Esophagus squamous epithelium (tissue), 5 donors: ENCODE results near the gene TUBA3C. TPM values are rescaled to one million over a fixed set of nuclear protein-coding genes. Genes with fewer than 3 reads are reported as not detected.
"Not testable (repeated sequence)": the region's sequence is repeated elsewhere in the genome, so short reads cannot be mapped to it uniquely, and the experiment has no call there.

Source experiments
- DNase-seq: peaks from one replicate; lab custom pipeline; 2025; lab: John Stamatoyannopoulos, UW
- H3K27ac ChIP-seq, 4 donors: fragments of 200-600 bp; sonication (generic); one replicate each; pipeline ENCODE4 v1.5.1; 2016 to 2019; ENCODE audit warnings: mild to moderate bottlenecking in 1 of 4
- H3K27me3 ChIP-seq, 4 donors: fragments of 200-600 bp; sonication (generic); 1 replicate in 3 of 4; 2 replicates in 1 of 4; pipeline versions ENCODE4 v1.5.1 to v1.6.0; 2017 to 2021; ENCODE audit warnings: antibody characterized with exemption in 1 of 4
- H3K36me3 ChIP-seq, 3 donors: fragments of 200-600 bp; sonication (generic); one replicate each; pipeline ENCODE4 v1.5.1; 2016 to 2019
- H3K4me1 ChIP-seq, 3 donors: fragments of 200-600 bp; sonication (generic); one replicate each; pipeline ENCODE4 v1.5.1; 2017 to 2019
- H3K4me3 ChIP-seq, 4 donors: fragments of 200-600 bp; sonication (generic); 1 replicate in 3 of 4; 2 replicates in 1 of 4; pipeline ENCODE4 v1.5.1; 2016 to 2019; ENCODE audit warnings: mild to moderate bottlenecking in 2 of 4, moderate library complexity in 1 of 4
- H3K9me3 ChIP-seq, 3 donors: fragments of 200-600 bp; sonication (generic); one replicate each; pipeline ENCODE4 v1.5.1; 2016 to 2019
- CTCF ChIP-seq, 6 experiments: fragments of 450-650 bp in 4 of 6; fragments of 200-600 bp in 2 of 6; sonication (generic) in 2 of 6; IDR thresholded peaks; one replicate each; pipeline ENCODE4 v1.5.1; 2016 to 2019; ENCODE audit warnings: antibody characterized with exemption in 6 of 6, mild to moderate bottlenecking in 4 of 6, moderate library complexity in 4 of 6
- POLR2A ChIP-seq, 4 donors: fragments of 450-650 bp; IDR thresholded peaks; one replicate each; pipeline ENCODE4 v1.6.1; 2017; ENCODE audit warnings: antibody characterized with exemption in 4 of 4, mild to moderate bottlenecking in 4 of 4, moderate library complexity in 3 of 4
- WGBS, 2 donors: methylation state at CpG; one replicate each; pipeline ENCODE4 v1.1.5; 2018; 5-methylcytosine and 5-hydroxymethylcytosine counted together
- intact Hi-C: fragments of 100-400 bp; cut with DNase I; formaldehyde crosslinking; loops from one replicate; pipeline ENCODE4 v1.15.0; 2022
- total RNA-seq, 4 donors: library from RNA; depleted of rRNA; stranded (reverse); fragments of >200 nt; gene quantifications; one replicate each; pipeline ENCODE4 v1.1.0, GENCODE V29; 2016
- donor health status: DM: yes; HTN: yes; CAD: no.

The TUBA3C gene
- total RNA-seq: not detected

- no peak for DNase-seq
- intact Hi-C loops: no loop called here
- TF ChIP-seq CTCF (IDR thresholded peaks at IDR 0.05) (no peak), POLR2A (IDR thresholded peaks at IDR 0.05) (no peak)
- WGBS, 2 donors: 82 to 90% methylated on average over 7 to 13 of the region's 40 CpGs
- Histone ChIP-seq H3K36me3 (no peaks in the 10 kb centered on the region), H3K27ac (no peak within 1 kb of the TSS), H3K4me1 (no peaks in the 10 kb centered on the region), H3K4me3 (no peak within 1 kb of the TSS), H3K27me3 (no peaks in the 10 kb centered on the region), H3K9me3 (peaks cover 0 to 30% (median 10%) of the 10 kb centered on the region in 3 donors)
Measured at GRCh38 chr13:19181621-19182485, at the start of gene TUBA3C. TUBA3C (minus strand) TSS chr13:19181824; CDS start chr13:19181747, 77 bp downstream.

GRCh38 chr13:19207413-19207812 lies 25.8 kb upstream of the TUBA3C start:
- intact Hi-C loops, H3K4me3 ChIP-seq, DNase-seq, H3K27me3 ChIP-seq, H3K4me1 ChIP-seq, H3K36me3 ChIP-seq, H3K9me3 ChIP-seq, H3K27ac ChIP-seq: not testable (repeated sequence)
- WGBS, 2 donors: 39 to 58% methylated on average over 3 of the region's 3 CpGs

- 75 to 81% methylated on average over 2 to 3 of the region's 3 CpGs for WGBS, 2 donors
Measured at GRCh38 chr13:19192622-19193021, 11.0 kb upstream of the TUBA3C start.

GRCh38 chr13:19189911-19190310 lies 8.3 kb upstream of the TUBA3C start:
- not testable (repeated sequence) for DNase-seq

More at GRCh38 chr13:19192622-19193021, 11.0 kb upstream of the TUBA3C start:
- DNase-seq, H3K4me1 ChIP-seq, intact Hi-C loops, H3K27ac ChIP-seq, H3K9me3 ChIP-seq, H3K4me3 ChIP-seq, H3K27me3 ChIP-seq, H3K36me3 ChIP-seq: not testable (repeated sequence)

GRCh38 chr13:19189368-19189767 lies 7.7 kb upstream of the TUBA3C start:
- intact Hi-C loops, H3K4me1 ChIP-seq: not testable (repeated sequence)

More at GRCh38 chr13:19189911-19190310, 8.3 kb upstream of the TUBA3C start:
- H3K9me3 ChIP-seq, intact Hi-C loops, H3K27me3 ChIP-seq, H3K4me3 ChIP-seq, H3K36me3 ChIP-seq, H3K27ac ChIP-seq, H3K4me1 ChIP-seq: not testable (repeated sequence)
- 52 to 88% methylated on average over 3 of the region's 3 CpGs for WGBS, 2 donors

GRCh38 chr13:19185865-19186645 lies 4.4 kb upstream of the TUBA3C start:
- intact Hi-C loops: no loop called here
- peaks cover 0 to 17% (median 10%) of the 10 kb centered on the region in 3 donors for H3K9me3 ChIP-seq
- no peak for DNase-seq
- TF ChIP-seq POLR2A (IDR thresholded peaks at IDR 0.05) (no peak), CTCF (IDR thresholded peaks at IDR 0.05) (no peak)
- H3K27ac ChIP-seq: no peak overlapping the region
- no peaks in the 10 kb centered on the region for H3K27me3 ChIP-seq
- WGBS, 2 donors: 52 to 87% methylated on average over 2 to 5 of the region's 5 CpGs
- no peaks in the 10 kb centered on the region for H3K4me1 ChIP-seq
- H3K36me3 ChIP-seq: no peaks in the 10 kb centered on the region
- no peak overlapping the region for H3K4me3 ChIP-seq

More at GRCh38 chr13:19189368-19189767, 7.7 kb upstream of the TUBA3C start:
- 57 to 61% methylated on average over 1 to 3 of the region's 5 CpGs for WGBS, 2 donors
- DNase-seq, H3K36me3 ChIP-seq, H3K4me3 ChIP-seq, H3K27me3 ChIP-seq, H3K9me3 ChIP-seq, H3K27ac ChIP-seq: not testable (repeated sequence)
